ENCODE results near the gene GLIS1. TPM values are rescaled to one million over a fixed set of nuclear protein-coding genes. Genes with fewer than 3 reads are reported as not detected.

Gene GLIS1
- total and polyA plus RNA-seq, 7 donors, result 0.03 to 0.40 (median 0.15) TPM

DNA sequence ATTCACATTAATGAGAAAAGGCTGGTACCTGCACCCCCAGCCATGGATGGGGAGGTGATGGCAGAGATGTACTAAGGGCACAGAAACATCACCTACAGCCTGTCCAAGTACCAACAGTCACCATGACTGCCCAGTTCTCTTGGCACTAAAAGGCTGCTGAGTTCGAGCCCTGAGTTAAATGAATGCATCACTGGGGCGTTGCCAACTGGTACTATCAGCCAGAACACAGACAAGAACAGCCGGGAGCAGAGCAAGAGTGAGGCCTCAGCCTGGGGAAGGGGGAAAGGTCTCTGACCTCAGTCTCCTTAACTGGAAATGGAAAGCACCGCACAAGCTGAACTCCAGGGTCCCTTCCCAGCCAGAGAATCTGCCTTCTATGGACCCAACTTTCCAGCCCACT is 60.5 kb downstream of the GLIS1 start:
- Histone ChIP-seq H3K36me3 (ENCODE audit: insufficient read depth in 1 of 2, low read depth in 1 of 2) (no peaks in the 10 kb centered on the region), H3K4me1 (no peaks in the 10 kb centered on the region), H3K9me3 (no peaks in the 10 kb centered on the region), H3K27ac (no peak overlapping the region), H3K27me3 (ENCODE audit: insufficient read depth in 3 of 3, low read length in 2 of 3) (peaks cover 0 to 8% (median 0%) of the 10 kb centered on the region in 3 donors), H3K4me3 (no peak overlapping the region)
- no peak for DNase-seq
- TF ChIP-seq, protein P1, sequence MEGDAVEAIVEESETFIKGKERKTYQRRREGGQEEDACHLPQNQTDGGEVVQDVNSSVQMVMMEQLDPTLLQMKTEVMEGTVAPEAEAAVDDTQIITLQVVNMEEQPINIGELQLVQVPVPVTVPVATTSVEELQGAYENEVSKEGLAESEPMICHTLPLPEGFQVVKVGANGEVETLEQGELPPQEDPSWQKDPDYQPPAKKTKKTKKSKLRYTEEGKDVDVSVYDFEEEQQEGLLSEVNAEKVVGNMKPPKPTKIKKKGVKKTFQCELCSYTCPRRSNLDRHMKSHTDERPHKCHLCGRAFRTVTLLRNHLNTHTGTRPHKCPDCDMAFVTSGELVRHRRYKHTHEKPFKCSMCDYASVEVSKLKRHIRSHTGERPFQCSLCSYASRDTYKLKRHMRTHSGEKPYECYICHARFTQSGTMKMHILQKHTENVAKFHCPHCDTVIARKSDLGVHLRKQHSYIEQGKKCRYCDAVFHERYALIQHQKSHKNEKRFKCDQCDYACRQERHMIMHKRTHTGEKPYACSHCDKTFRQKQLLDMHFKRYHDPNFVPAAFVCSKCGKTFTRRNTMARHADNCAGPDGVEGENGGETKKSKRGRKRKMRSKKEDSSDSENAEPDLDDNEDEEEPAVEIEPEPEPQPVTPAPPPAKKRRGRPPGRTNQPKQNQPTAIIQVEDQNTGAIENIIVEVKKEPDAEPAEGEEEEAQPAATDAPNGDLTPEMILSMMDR (IDR thresholded peaks at IDR 0.05), result no peak
- no peak for ATAC-seq
- intact Hi-C loops (cut with DNase I), result no loop called here
- 43 to 53% (median 48%) methylated on average over 4 of the region's 4 CpGs for WGBS, 3 donors

DNA sequence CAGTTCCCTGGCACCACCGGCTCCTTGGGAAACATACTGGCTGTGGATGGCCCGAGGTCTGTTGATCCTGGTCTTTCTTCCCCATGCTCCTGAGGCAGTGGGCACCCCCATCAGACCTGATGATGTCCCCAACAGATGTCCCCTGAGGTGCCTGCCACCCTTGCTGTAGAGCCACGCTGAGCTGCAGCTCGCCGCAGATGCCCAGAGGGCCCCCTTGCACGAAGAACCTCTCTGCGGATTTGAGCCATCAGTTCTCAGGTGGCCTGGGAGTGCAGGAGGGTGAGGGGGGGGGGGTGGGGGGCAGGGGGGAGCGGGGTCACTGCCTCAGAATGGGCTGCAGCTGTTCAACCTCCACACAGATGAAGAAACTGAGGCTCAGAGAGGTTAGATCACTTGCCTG is 60.9 kb downstream of the GLIS1 start:
- Histone ChIP-seq H3K4me3 (no peak overlapping the region), H3K9me3 (no peaks in the 10 kb centered on the region), H3K27ac (no peak overlapping the region), H3K27me3 (ENCODE audit: insufficient read depth in 3 of 3, low read length in 2 of 3) (peaks cover 0 to 4% (median 0%) of the 10 kb centered on the region in 3 donors), H3K36me3 (ENCODE audit: insufficient read depth in 1 of 2, low read depth in 1 of 2) (no peaks in the 10 kb centered on the region), H3K4me1 (no peaks in the 10 kb centered on the region)
- intact Hi-C loops (cut with DNase I), result no loop called here
- DNase-seq (no peak), ATAC-seq (no peak)
- TF ChIP-seq, protein P1 (IDR thresholded peaks at IDR 0.05), result no peak
- 90 to 95% (median 90%) methylated on average over 7 to 8 of the region's 8 CpGs for WGBS, 3 donors

DNA sequence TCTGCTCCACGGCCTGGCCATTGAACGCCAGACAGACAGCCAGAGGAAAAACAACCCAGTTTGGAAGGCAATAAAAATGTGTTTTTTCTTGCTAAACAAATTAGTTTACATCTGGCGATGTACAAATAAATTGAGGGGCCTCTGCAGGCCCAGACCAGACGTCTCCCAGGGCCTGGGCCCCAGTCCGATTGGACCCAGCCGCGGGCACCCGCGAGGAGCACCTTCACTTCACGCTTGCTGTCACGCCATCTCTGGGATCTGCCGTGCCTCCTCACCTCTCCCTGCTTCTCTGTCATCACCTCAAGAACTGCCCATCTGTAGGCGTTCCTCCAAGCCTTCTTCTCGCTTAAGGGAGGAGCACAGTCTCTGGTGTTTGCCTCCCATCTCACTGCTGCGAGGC is 61.5 kb downstream of the GLIS1 start:
- ATAC-seq, result no peak
- DNase-seq, result no peak
- 95 to 96% (median 96%) methylated on average over 15 of the region's 15 CpGs for WGBS, 3 donors
- no peak overlapping the region for H3K4me3 ChIP-seq
- no peaks in the 10 kb centered on the region for H3K36me3 ChIP-seq (ENCODE audit: insufficient read depth in 1 of 2, low read depth in 1 of 2)
- intact Hi-C loops (cut with DNase I), result no loop called here
- H3K27me3 ChIP-seq (ENCODE audit: insufficient read depth in 3 of 3, low read length in 2 of 3), result no peaks in the 10 kb centered on the region
- TF ChIP-seq, protein P1 (IDR thresholded peaks at IDR 0.05), result no peak
- H3K9me3 ChIP-seq, result no peaks in the 10 kb centered on the region
- no peaks in the 10 kb centered on the region for H3K4me1 ChIP-seq
- no peak overlapping the region for H3K27ac ChIP-seq

DNA sequence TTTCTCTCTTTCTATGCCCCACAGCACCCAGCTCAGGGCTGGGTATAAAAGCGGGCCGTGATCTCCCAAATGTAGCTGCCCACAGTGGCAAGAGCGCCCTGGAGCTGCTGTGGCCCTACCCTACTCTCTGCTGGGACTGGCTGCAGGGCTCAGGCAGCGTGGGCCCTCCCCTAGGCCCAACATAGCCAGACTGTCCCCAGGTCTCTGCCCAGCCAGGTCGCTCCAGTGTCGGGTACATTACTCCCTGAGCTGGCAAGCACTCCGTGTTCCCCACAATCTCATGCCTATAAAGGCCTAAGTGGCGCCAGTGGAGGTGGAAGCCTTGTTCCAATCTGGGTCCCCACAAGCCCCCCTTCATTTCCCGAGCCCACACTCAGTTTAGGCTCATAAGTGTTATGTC is 66.2 kb downstream of the GLIS1 start:
- Histone ChIP-seq H3K4me1 (no peaks in the 10 kb centered on the region), H3K27me3 (ENCODE audit: insufficient read depth in 3 of 3, low read length in 2 of 3) (no peaks in the 10 kb centered on the region), H3K9me3 (no peaks in the 10 kb centered on the region), H3K36me3 (ENCODE audit: insufficient read depth in 1 of 2, low read depth in 1 of 2) (no peaks in the 10 kb centered on the region), H3K4me3 (no peak overlapping the region), H3K27ac (no peak overlapping the region)
- TF ChIP-seq, protein P1 (IDR thresholded peaks at IDR 0.05), result no peak
- 74 to 90% (median 86%) methylated on average over 9 of the region's 9 CpGs for WGBS, 3 donors
- DNase-seq (peak in 1 of 2 donors; percentile 23), ATAC-seq (no peak)
- intact Hi-C loops (cut with DNase I), result no loop called here

DNA sequence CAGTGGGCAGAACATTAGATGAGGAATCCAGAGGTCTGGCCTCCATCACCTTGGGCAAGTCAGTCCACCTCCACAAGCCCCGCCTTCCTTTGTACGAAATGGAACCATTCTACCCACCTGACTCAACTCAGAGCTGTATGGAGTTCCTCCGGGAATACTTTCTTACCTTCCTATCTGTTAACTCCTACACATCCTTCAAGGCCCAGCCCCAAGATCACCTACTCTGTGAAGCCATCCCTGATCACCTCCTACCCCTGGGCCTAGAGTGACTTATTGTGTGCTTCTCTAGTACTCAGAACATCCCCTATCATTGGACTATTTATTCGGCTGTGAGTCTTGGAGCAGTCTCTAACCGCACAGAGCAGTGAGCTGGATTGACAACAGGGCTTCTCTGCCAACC is 66.7 kb downstream of the GLIS1 start:
- Histone ChIP-seq H3K27me3 (ENCODE audit: insufficient read depth in 3 of 3, low read length in 2 of 3) (no peaks in the 10 kb centered on the region), H3K36me3 (ENCODE audit: insufficient read depth in 1 of 2, low read depth in 1 of 2) (no peaks in the 10 kb centered on the region), H3K27ac (no peak overlapping the region), H3K4me3 (no peak overlapping the region), H3K4me1 (no peaks in the 10 kb centered on the region), H3K9me3 (no peaks in the 10 kb centered on the region)
- no peak for ATAC-seq
- intact Hi-C loops (cut with DNase I), result no loop called here
- TF ChIP-seq, protein P1 (IDR thresholded peaks at IDR 0.05), result no peak
- peak in 1 of 2 donors; percentile 8 for DNase-seq
- WGBS, 3 donors, result 89 to 98% (median 92%) methylated on average over 5 of the region's 5 CpGs
